DND-41 (cell line): Measurements from ENCODE around the gene UBD.

Experiments used
- ATAC-seq: fragments of 200-7000 bp; cut with Tn5 transposase; 3 replicates; pipeline ENCODE4 v1.9.1; 2021; ENCODE audit warnings: low read depth; ENCODE audit not compliant: insufficient read depth
- DNase-seq: peaks from one replicate; pipeline ENCODE4 v3.0.0-alpha.2; 2020
- H2AFZ ChIP-seq: 2 replicates; pipeline ENCODE4 v1.6.0; 2012; ENCODE audit warnings: low read depth, low read length
- H3K27ac ChIP-seq: 2 replicates; pipeline ENCODE4 v1.5.1; 2012; ENCODE audit warnings: low read length, inconsistent platforms
- H3K27me3 ChIP-seq: fragments of 200-600 bp; sonication (generic); 2 replicates; pipeline ENCODE4 v1.6.0; 2012; ENCODE audit warnings: low read length, mild to moderate bottlenecking, inconsistent platforms; ENCODE audit not compliant: insufficient read depth, poor library complexity
- H3K36me3 ChIP-seq: 2 replicates; pipeline ENCODE4 v1.5.1; 2012; ENCODE audit warnings: low read length, inconsistent platforms; ENCODE audit not compliant: insufficient read depth
- H3K4me1 ChIP-seq: 2 replicates; pipeline ENCODE4 v1.5.1; 2012; ENCODE audit warnings: mild to moderate bottlenecking, low read length; ENCODE audit not compliant: insufficient read depth
- H3K4me2 ChIP-seq: 2 replicates; pipeline ENCODE4 v1.6.0; 2012; ENCODE audit warnings: mild to moderate bottlenecking, moderate library complexity, low read length, inconsistent platforms; ENCODE audit not compliant: insufficient read depth
- H3K4me3 ChIP-seq, 2 experiments: fragments of 200-600 bp in 1 of 2; shearing (Covaris generic) in 1 of 2; 2 replicates each; pipeline ENCODE4 v1.5.1; 2012 to 2016; ENCODE audit warnings: inconsistent platforms in 2 of 2, low read length in 2 of 2, mild to moderate bottlenecking in 2 of 2, low read depth in 1 of 2, moderate library complexity in 1 of 2
- H3K79me2 ChIP-seq: 2 replicates; pipeline ENCODE4 v1.6.0; 2012; ENCODE audit warnings: low read length, inconsistent platforms; ENCODE audit not compliant: insufficient read depth
- H3K9ac ChIP-seq: 2 replicates; pipeline ENCODE4 v1.6.0; 2012; ENCODE audit warnings: low read depth, mild to moderate bottlenecking, inconsistent platforms, low read length, moderate library complexity
- H3K9me3 ChIP-seq: 2 replicates; pipeline ENCODE4 v1.5.1; 2012; ENCODE audit warnings: low read length, moderate library complexity, mild to moderate bottlenecking, inconsistent platforms; ENCODE audit not compliant: insufficient read depth, severe bottlenecking
- H4K20me1 ChIP-seq: 2 replicates; pipeline ENCODE4 v1.6.0; 2012; ENCODE audit warnings: low read length; ENCODE audit not compliant: insufficient read depth
- EZH2 ChIP-seq: IDR thresholded peaks from 3 replicates; pipeline ENCODE4 v1.6.1; 2012; ENCODE audit warnings: borderline replicate concordance, low read depth, mild to moderate bottlenecking, moderate library complexity, low read length, inconsistent platforms; ENCODE audit not compliant: severe bottlenecking
- TF ChIP-seq, protein P1 (sequence below): IDR thresholded peaks from 2 replicates; pipeline ENCODE4 v1.5.1; 2012; ENCODE audit warnings: borderline replicate concordance, low read length, moderate library complexity, mild to moderate bottlenecking; ENCODE audit not compliant: poor library complexity, severe bottlenecking; ENCODE audit errors: extremely low read depth

Gene UBD

DNA sequence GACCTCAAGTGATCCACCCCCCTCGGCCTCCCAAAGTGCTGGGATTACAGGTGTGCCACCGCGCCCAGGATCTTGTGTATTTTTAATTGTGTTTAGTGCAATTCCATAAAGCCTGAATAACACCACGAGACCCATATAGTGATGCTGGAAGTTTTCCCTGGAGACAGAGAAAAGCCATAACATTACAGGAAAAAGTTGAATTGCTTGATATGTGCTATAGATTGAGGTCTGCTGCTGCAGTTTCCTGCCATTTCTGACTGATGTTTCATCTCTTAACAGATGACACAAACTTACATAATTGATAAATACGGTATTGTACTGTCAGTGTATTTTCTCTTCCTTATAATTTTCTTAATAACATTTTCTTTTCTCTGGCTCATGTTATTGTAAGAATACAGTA is 7.3 kb upstream of the UBD start:
- H3K4me1 ChIP-seq: no peaks in the 10 kb centered on the region
- no peak for TF ChIP-seq EZH2
- TF ChIP-seq, protein P1, sequence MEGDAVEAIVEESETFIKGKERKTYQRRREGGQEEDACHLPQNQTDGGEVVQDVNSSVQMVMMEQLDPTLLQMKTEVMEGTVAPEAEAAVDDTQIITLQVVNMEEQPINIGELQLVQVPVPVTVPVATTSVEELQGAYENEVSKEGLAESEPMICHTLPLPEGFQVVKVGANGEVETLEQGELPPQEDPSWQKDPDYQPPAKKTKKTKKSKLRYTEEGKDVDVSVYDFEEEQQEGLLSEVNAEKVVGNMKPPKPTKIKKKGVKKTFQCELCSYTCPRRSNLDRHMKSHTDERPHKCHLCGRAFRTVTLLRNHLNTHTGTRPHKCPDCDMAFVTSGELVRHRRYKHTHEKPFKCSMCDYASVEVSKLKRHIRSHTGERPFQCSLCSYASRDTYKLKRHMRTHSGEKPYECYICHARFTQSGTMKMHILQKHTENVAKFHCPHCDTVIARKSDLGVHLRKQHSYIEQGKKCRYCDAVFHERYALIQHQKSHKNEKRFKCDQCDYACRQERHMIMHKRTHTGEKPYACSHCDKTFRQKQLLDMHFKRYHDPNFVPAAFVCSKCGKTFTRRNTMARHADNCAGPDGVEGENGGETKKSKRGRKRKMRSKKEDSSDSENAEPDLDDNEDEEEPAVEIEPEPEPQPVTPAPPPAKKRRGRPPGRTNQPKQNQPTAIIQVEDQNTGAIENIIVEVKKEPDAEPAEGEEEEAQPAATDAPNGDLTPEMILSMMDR: no peak
- H3K9me3 ChIP-seq: no peaks in the 10 kb centered on the region
- no peak overlapping the region for H3K9ac ChIP-seq
- no peaks in the 10 kb centered on the region for H3K36me3 ChIP-seq
- H2AFZ ChIP-seq: no peak overlapping the region
- H3K27me3 ChIP-seq: no peaks in the 10 kb centered on the region
- DNase-seq (no peak), ATAC-seq (no peak)
- no peak overlapping the region for H3K27ac ChIP-seq
- H4K20me1 ChIP-seq: no peaks in the 10 kb centered on the region
- no peak overlapping the region for H3K4me3 ChIP-seq
- no peak overlapping the region for H3K4me2 ChIP-seq
- H3K79me2 ChIP-seq: no peaks in the 10 kb centered on the region

GRCh38 chr6:29564875-29565274 is 5.3 kb upstream of the UBD start:
- no peaks in the 10 kb centered on the region for H4K20me1 ChIP-seq
- no peaks in the 10 kb centered on the region for H3K79me2 ChIP-seq
- H3K9me3 ChIP-seq: no peaks in the 10 kb centered on the region
- no peak overlapping the region for H3K4me3 ChIP-seq
- no peaks in the 10 kb centered on the region for H3K36me3 ChIP-seq
- H3K27me3 ChIP-seq: no peaks in the 10 kb centered on the region
- no peak for ATAC-seq
- no peak overlapping the region for H2AFZ ChIP-seq
- DNase-seq: no peak
- H3K4me2 ChIP-seq: no peak overlapping the region
- H3K27ac ChIP-seq: no peak overlapping the region
- no peak for TF ChIP-seq EZH2
- TF ChIP-seq, protein P1: no peak
- no peaks in the 10 kb centered on the region for H3K4me1 ChIP-seq
- H3K9ac ChIP-seq: no peak overlapping the region

GRCh38 chr6:29563435-29563965 is 4.0 kb upstream of the UBD start:
- no peaks in the 10 kb centered on the region for H3K36me3 ChIP-seq
- H3K9me3 ChIP-seq: no peaks in the 10 kb centered on the region
- H3K9ac ChIP-seq: no peak overlapping the region
- DNase-seq: no peak
- H3K79me2 ChIP-seq: no peaks in the 10 kb centered on the region
- H3K4me3 ChIP-seq: no peak overlapping the region
- H4K20me1 ChIP-seq: no peaks in the 10 kb centered on the region
- TF ChIP-seq, protein P1: no peak
- no peak for TF ChIP-seq EZH2
- no peaks in the 10 kb centered on the region for H3K4me1 ChIP-seq
- no peak overlapping the region for H2AFZ ChIP-seq
- no peak overlapping the region for H3K4me2 ChIP-seq
- H3K27me3 ChIP-seq: no peaks in the 10 kb centered on the region
- no peak overlapping the region for H3K27ac ChIP-seq
- no peak for ATAC-seq
